ENCODE measurements around the gene UGT2B10. TPM values are rescaled to one million over a fixed set of nuclear protein-coding genes. Genes with fewer than 3 reads are reported as not detected.

The UGT2B10 gene
- total RNA-seq, 1 experiment from 2014 or later, result not detected

GRCh38 chr4:68864438-68865187 is 48.8 kb downstream of the UGT2B10 start:
- BruUV-seq (replicated peaks), result no TSS peak
- TF ChIP-seq CTCF (conservative IDR thresholded peaks at IDR 0.05; ENCODE audit: low read depth, low read length), result no peak
- no peak for TF ChIP-seq EZH2 (IDR thresholded peaks at IDR 0.05; ENCODE audit: borderline replicate concordance, low read depth, low read length, poor library complexity, severe bottlenecking)
- no peak overlapping the region for H3K4me3 ChIP-seq (ENCODE audit: low read depth, low read length, poor library complexity, severe bottlenecking)
- H3K9me3 ChIP-seq (ENCODE audit: low read depth, low read length, poor library complexity, severe bottlenecking), result no peaks in the 10 kb centered on the region
- no peak for DNase-seq (ENCODE audit: low spot score)
- H3K27ac ChIP-seq (ENCODE audit: low read depth, low read length, poor library complexity, severe bottlenecking), result no peak overlapping the region
- intact Hi-C loops (cut with micrococcal nuclease; ENCODE audit: unreplicated experiment), result no loop called here
- no peaks in the 10 kb centered on the region for H3K27me3 ChIP-seq (replicated peaks; ENCODE audit: insufficient read depth, low read depth, low read length, poor library complexity)
- CTCF ChIA-PET, result no interaction called here
- no peaks in the 10 kb centered on the region for H3K4me1 ChIP-seq (ENCODE audit: insufficient read depth, low read length, poor library complexity, severe bottlenecking)
- no peaks in the 10 kb centered on the region for H3K36me3 ChIP-seq (ENCODE audit: insufficient read depth, low read length, poor library complexity, severe bottlenecking)
- POLR2A ChIA-PET (ENCODE audit: low non-redundant PET), result no interaction called here

- ChIA-PET POLR2A (ENCODE audit: low non-redundant PET) (no interaction called here), CTCF (no interaction called here)
- TF ChIP-seq EZH2 (IDR thresholded peaks at IDR 0.05; ENCODE audit: borderline replicate concordance, low read depth, low read length, poor library complexity, severe bottlenecking), result no peak
- TF ChIP-seq CTCF (conservative IDR thresholded peaks at IDR 0.05; ENCODE audit: low read depth, low read length), result no peak
- Histone ChIP-seq H3K27ac (ENCODE audit: low read depth, low read length, poor library complexity, severe bottlenecking) (no peak overlapping the region), H3K36me3 (ENCODE audit: insufficient read depth, low read length, poor library complexity, severe bottlenecking) (no peaks in the 10 kb centered on the region), H3K4me3 (ENCODE audit: low read depth, low read length, poor library complexity, severe bottlenecking) (no peak overlapping the region), H3K27me3 (replicated peaks; ENCODE audit: insufficient read depth, low read depth, low read length, poor library complexity) (no peaks in the 10 kb centered on the region), H3K9me3 (ENCODE audit: low read depth, low read length, poor library complexity, severe bottlenecking) (no peaks in the 10 kb centered on the region), H3K4me1 (ENCODE audit: insufficient read depth, low read length, poor library complexity, severe bottlenecking) (no peaks in the 10 kb centered on the region)
- DNase-seq (ENCODE audit: low spot score), result no peak
- intact Hi-C loops (cut with micrococcal nuclease; ENCODE audit: unreplicated experiment), result no loop called here
- BruUV-seq (replicated peaks), result no TSS peak
These were observed 49.4 kb downstream of the UGT2B10 start for GRCh38 chr4:68865188-68865638.

GRCh38 chr4:68865760-68866159 is 50.0 kb downstream of the UGT2B10 start:
- no peak for TF ChIP-seq EZH2 (IDR thresholded peaks at IDR 0.05; ENCODE audit: borderline replicate concordance, low read depth, low read length, poor library complexity, severe bottlenecking)
- TF ChIP-seq CTCF (conservative IDR thresholded peaks at IDR 0.05; ENCODE audit: low read depth, low read length), result no peak
- Histone ChIP-seq H3K9me3 (ENCODE audit: low read depth, low read length, poor library complexity, severe bottlenecking) (no peaks in the 10 kb centered on the region), H3K4me3 (ENCODE audit: low read depth, low read length, poor library complexity, severe bottlenecking) (no peak overlapping the region), H3K4me1 (ENCODE audit: insufficient read depth, low read length, poor library complexity, severe bottlenecking) (no peaks in the 10 kb centered on the region), H3K27ac (ENCODE audit: low read depth, low read length, poor library complexity, severe bottlenecking) (no peak overlapping the region), H3K36me3 (ENCODE audit: insufficient read depth, low read length, poor library complexity, severe bottlenecking) (no peaks in the 10 kb centered on the region), H3K27me3 (replicated peaks; ENCODE audit: insufficient read depth, low read depth, low read length, poor library complexity) (no peaks in the 10 kb centered on the region)
- no TSS peak for BruUV-seq (replicated peaks)
- CTCF ChIA-PET, result no interaction called here
- intact Hi-C loops (cut with micrococcal nuclease; ENCODE audit: unreplicated experiment), result no loop called here
- POLR2A ChIA-PET (ENCODE audit: low non-redundant PET), result no interaction called here
- DNase-seq (ENCODE audit: low spot score), result no peak
